Tibial nerve (tissue), 4 donors: ENCODE data around the gene GAGE12J. TPM values are rescaled to one million over a fixed set of nuclear protein-coding genes. Genes with fewer than 3 reads are reported as not detected.

ENCODE experiments used
- DNase-seq, 2 donors: peaks; one replicate each; pipeline ENCODE4 v3.0.0-alpha.2; 2019; ENCODE audit warnings: low spot score in 2 of 2
- H3K27ac ChIP-seq, 4 donors: fragments of 200-600 bp; sonication (generic) in 3 of 4; one replicate each; pipeline ENCODE4 v1.5.1; 2017 to 2019; ENCODE audit warnings: mild to moderate bottlenecking in 1 of 4
- H3K27me3 ChIP-seq, 2 donors: fragments of 200-600 bp; sonication (generic) in 1 of 2; one replicate each; pipeline versions ENCODE4 v1.5.1 to v1.6.0; 2017 to 2019
- H3K36me3 ChIP-seq, 3 donors: fragments of 200-600 bp; sonication (generic); one replicate each; pipeline ENCODE4 v1.5.1; 2018 to 2019
- H3K4me1 ChIP-seq, 4 donors: fragments of 200-600 bp; sonication (generic) in 3 of 4; one replicate each; pipeline ENCODE4 v1.5.1; 2017 to 2019
- H3K4me3 ChIP-seq, 4 donors: fragments of 200-600 bp; sonication (generic) in 3 of 4; one replicate each; pipeline ENCODE4 v1.5.1; 2017 to 2019; ENCODE audit warnings: mild to moderate bottlenecking in 1 of 4, moderate library complexity in 1 of 4
- H3K9me3 ChIP-seq, 4 donors: fragments of 200-600 bp; sonication (generic) in 3 of 4; one replicate each; pipeline ENCODE4 v1.5.1; 2017 to 2019
- EP300 ChIP-seq, 2 donors: sonication (generic); formaldehyde crosslinking; IDR thresholded peaks; one replicate each; pipeline ENCODE4 v1.6.1; 2017; ENCODE audit warnings: antibody characterized with exemption in 2 of 2, mild to moderate bottlenecking in 1 of 2
- POLR2A ChIP-seq, 2 donors: fragments of 450-650 bp; IDR thresholded peaks; one replicate each; pipeline ENCODE4 v1.6.1; 2017; ENCODE audit warnings: antibody characterized with exemption in 2 of 2, mild to moderate bottlenecking in 2 of 2, moderate library complexity in 2 of 2
- WGBS, 2 donors: methylation state at CpG; one replicate each; pipeline ENCODE4 v1.1.5; 2018; 5-methylcytosine and 5-hydroxymethylcytosine counted together
- total RNA-seq, 4 donors: library from RNA; depleted of rRNA; stranded (reverse); fragments of >200 nt; gene quantifications; one replicate each; pipeline ENCODE4 v1.1.0, GENCODE V29; 2016
- TF ChIP-seq, protein P1 (sequence below), 5 experiments: fragments of 200-600 bp in 3 of 5; fragments of 450-650 bp in 2 of 5; sonication (generic) in 3 of 5; IDR thresholded peaks; one replicate each; pipeline ENCODE4 v1.5.1; 2016 to 2019; ENCODE audit warnings: antibody characterized with exemption in 5 of 5, mild to moderate bottlenecking in 3 of 5, moderate library complexity in 2 of 5

Gene GAGE12J
- total RNA-seq, 4 donors from 2014 or later, result not detected

DNA sequence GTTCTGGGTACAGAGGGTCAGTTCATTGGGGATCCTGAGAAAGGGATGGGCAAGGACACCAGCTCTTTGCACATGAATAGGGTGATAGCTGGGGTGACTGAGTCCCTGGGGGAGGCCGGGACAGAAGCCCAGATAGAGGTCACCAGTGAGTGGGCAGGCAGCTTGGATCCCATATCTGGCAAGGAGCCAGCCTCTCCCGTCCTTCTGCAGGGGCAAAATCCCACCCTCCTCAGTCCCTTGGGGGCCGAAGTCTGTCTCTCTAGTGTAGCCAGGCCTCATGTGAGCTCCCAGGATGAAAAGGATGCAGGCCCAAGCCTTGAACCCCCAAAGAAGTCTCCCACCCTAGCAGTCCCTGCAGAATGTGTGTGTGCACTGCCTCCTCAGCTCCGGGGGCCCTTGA, 35.3 kb upstream of the GAGE12J start:
- Histone ChIP-seq H3K36me3 (peaks cover 0 to 10% (median 0%) of the 10 kb centered on the region in 3 donors), H3K9me3 (no peaks in the 10 kb centered on the region), H3K4me3 (no peak overlapping the region), H3K27me3 (no peaks in the 10 kb centered on the region), H3K27ac (no peak overlapping the region), H3K4me1 (no peaks in the 10 kb centered on the region)
- TF ChIP-seq, protein P1, sequence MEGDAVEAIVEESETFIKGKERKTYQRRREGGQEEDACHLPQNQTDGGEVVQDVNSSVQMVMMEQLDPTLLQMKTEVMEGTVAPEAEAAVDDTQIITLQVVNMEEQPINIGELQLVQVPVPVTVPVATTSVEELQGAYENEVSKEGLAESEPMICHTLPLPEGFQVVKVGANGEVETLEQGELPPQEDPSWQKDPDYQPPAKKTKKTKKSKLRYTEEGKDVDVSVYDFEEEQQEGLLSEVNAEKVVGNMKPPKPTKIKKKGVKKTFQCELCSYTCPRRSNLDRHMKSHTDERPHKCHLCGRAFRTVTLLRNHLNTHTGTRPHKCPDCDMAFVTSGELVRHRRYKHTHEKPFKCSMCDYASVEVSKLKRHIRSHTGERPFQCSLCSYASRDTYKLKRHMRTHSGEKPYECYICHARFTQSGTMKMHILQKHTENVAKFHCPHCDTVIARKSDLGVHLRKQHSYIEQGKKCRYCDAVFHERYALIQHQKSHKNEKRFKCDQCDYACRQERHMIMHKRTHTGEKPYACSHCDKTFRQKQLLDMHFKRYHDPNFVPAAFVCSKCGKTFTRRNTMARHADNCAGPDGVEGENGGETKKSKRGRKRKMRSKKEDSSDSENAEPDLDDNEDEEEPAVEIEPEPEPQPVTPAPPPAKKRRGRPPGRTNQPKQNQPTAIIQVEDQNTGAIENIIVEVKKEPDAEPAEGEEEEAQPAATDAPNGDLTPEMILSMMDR (IDR thresholded peaks at IDR 0.05), result no peak
- TF ChIP-seq POLR2A (IDR thresholded peaks at IDR 0.05) (no peak), EP300 (IDR thresholded peaks at IDR 0.05) (no peak)
- no peak for DNase-seq
- 40 to 65% methylated on average over 1 to 3 of the region's 4 CpGs for WGBS, 2 donors

DNA sequence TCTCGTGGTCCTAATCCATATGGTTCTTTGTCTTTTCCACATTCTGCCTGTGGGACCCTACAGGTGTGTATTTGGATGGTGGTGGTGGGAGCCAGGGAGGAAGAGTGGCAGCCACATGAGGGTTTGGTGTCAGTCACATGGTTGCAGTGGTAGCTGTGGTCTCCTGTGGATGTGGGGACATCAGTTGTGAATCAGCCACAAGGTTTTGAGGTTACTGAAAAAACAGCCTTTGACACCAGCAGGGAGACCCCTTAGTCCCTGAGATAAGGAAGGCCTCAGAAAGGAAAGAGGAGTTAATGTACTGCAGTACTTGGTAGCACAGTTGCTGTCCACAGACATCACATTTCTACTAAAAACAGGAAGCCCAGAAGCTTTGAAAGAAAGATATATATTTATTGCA, 34.2 kb upstream of the GAGE12J start:
- no peak overlapping the region for H3K4me3 ChIP-seq
- H3K27ac ChIP-seq, result no peak overlapping the region
- no peak for DNase-seq
- H3K4me1 ChIP-seq, result peaks cover 0 to 3% (median 0%) of the 10 kb centered on the region in 4 donors
- no peaks in the 10 kb centered on the region for H3K27me3 ChIP-seq
- TF ChIP-seq, protein P1 (IDR thresholded peaks at IDR 0.05), result no peak
- TF ChIP-seq EP300 (IDR thresholded peaks at IDR 0.05), result no peak
- no peak for TF ChIP-seq POLR2A (IDR thresholded peaks at IDR 0.05)
- no peaks in the 10 kb centered on the region for H3K9me3 ChIP-seq
- peaks cover 0 to 10% (median 0%) of the 10 kb centered on the region in 3 donors for H3K36me3 ChIP-seq
- whole genome bisulfite sequencing, 2 donors, result 100% methylated on average over 1 of the region's 1 CpG

GRCh38 chrX:49290215-49290614, 31.6 kb upstream of the GAGE12J start:
- TF ChIP-seq EP300 (IDR thresholded peaks at IDR 0.05) (no peak), POLR2A (IDR thresholded peaks at IDR 0.05) (no peak)
- TF ChIP-seq, protein P1 (IDR thresholded peaks at IDR 0.05), result no peak
- Histone ChIP-seq H3K9me3 (no peaks in the 10 kb centered on the region), H3K4me1 (peaks cover 0 to 3% (median 0%) of the 10 kb centered on the region in 4 donors), H3K4me3 (no peak overlapping the region), H3K27me3 (no peaks in the 10 kb centered on the region), H3K36me3 (peaks cover 0 to 10% (median 0%) of the 10 kb centered on the region in 3 donors), H3K27ac (no peak overlapping the region)
- DNase-seq, result no peak
- WGBS, 2 donors, result 60 to 62% methylated on average over 2 to 7 of the region's 7 CpGs

DNA sequence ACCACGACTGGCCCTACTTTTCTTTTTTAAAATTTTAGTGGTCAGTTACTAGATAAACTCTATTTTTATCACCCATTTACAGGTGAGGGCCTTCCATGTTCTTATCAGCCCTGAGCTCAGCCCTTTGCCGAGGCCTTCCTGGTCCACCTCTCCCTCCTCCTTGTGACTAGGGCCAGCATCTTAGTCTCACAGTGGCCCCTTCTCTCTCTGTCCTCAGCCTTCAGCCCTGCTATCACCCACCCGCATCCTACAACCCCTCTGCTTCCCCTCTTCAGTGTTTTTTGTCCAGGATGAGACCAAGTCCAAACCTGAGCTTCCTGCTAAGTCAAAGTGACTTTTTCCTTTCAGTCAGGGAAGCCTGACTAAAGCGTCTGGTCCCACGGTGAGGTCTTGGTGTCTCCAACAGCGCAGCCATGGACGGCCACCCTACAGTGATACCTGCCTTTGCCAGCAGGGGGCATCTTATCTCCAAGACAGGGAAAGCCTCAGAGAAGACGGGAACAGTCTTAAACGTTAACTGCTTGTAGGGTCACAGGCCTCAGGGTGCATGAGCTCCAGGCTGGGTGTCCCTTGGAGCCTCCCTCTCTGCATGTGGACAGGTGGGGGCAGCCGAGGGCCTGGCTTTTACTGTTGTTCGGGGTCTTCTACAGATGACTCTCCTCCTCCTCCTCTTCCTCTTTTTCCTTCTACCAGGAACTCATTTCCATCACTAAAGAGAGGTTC, 30.1 kb upstream of the GAGE12J start:
- H3K36me3 ChIP-seq, result no peaks in the 10 kb centered on the region
- H3K27me3 ChIP-seq, result no peaks in the 10 kb centered on the region
- TF ChIP-seq, protein P1 (IDR thresholded peaks at IDR 0.05), result peak; percentile 43 to 62 (median 55)
- TF ChIP-seq POLR2A (IDR thresholded peaks at IDR 0.05) (no peak), EP300 (IDR thresholded peaks at IDR 0.05) (no peak)
- H3K9me3 ChIP-seq, result no peaks in the 10 kb centered on the region
- 30 to 42% methylated on average over 8 to 11 of the region's 11 CpGs for WGBS, 2 donors
- H3K27ac ChIP-seq, result no peak overlapping the region
- no peak overlapping the region for H3K4me3 ChIP-seq
- DNase-seq, result peak; percentile 19 to 35
- peaks cover 0 to 3% (median 0%) of the 10 kb centered on the region in 4 donors for H3K4me1 ChIP-seq
